B cell (primary cell): ENCODE measurements around the gene PTPN23. TPM values are rescaled to one million over a fixed set of nuclear protein-coding genes. Genes with fewer than 3 reads are reported as not detected.

Experiments
- ATAC-seq: fragments of 200-7000 bp; cut with Tn5 transposase; one replicate; pipeline ENCODE4 v1.10.0; 2021; ENCODE audit warnings: low read depth, mild to moderate bottlenecking, moderate number of reproducible peaks, moderate library complexity
- CTCF ChIA-PET: fragments of 350-600 bp; sonication (Branson Sonifier 250); formaldehyde crosslinking; loops from one replicate; lab custom pipeline; 2021; ENCODE audit warnings: antibody characterized with exemption, inconsistent platforms; lab: Charles Lee
- POLR2A ChIA-PET: fragments of 350-600 bp; sonication (Branson Sonifier 250); formaldehyde crosslinking; loops from one replicate; lab custom pipeline; 2021; ENCODE audit warnings: antibody characterized with exemption; lab: Charles Lee
- DNase-seq: peaks from one replicate; pipeline ENCODE4 v3.0.0; 2013
- H2AFZ ChIP-seq: 2 replicates; pipeline ENCODE4 v1.6.1; 2012; ENCODE audit warnings: mild to moderate bottlenecking, low read depth, low read length; ENCODE audit not compliant: insufficient read depth, poor library complexity, severe bottlenecking
- H3K27ac ChIP-seq, 2 donors: 1 replicate in 1 of 2; 2 replicates in 1 of 2; pipeline ENCODE4 v1.5.1; 2012 to 2013; ENCODE audit warnings: low read length in 2 of 2, mild to moderate bottlenecking in 2 of 2, moderate library complexity in 1 of 2
- H3K27me3 ChIP-seq, 4 experiments: fragments of 200-600 bp in 1 of 4; sonication (generic) in 1 of 4; replicated peaks in 1 of 4; 1 replicate in 2 of 4; 2 replicates in 2 of 4; pipeline versions ENCODE4 v1.6.1 to v1.7.0; 2013 to 2016; ENCODE audit warnings: low read length in 3 of 4, mild to moderate bottlenecking in 2 of 4, mixed read lengths in 1 of 4, moderate library complexity in 1 of 4; ENCODE audit not compliant: insufficient read depth in 4 of 4, control insufficient read depth in 3 of 4; ENCODE audit errors: control extremely low read depth in 1 of 4
- H3K36me3 ChIP-seq, 2 experiments: replicated peaks in 1 of 2; 1 replicate in 1 of 2; 2 replicates in 1 of 2; pipeline versions ENCODE4 v1.6.1 to v1.7.1; 2013; ENCODE audit warnings: low read length in 1 of 2; ENCODE audit not compliant: insufficient read depth in 2 of 2, control insufficient read depth in 1 of 2; ENCODE audit errors: control extremely low read depth in 1 of 2, extremely low read depth in 1 of 2
- H3K4me1 ChIP-seq, 2 donors: fragments of 200-600 bp in 1 of 2; sonication (generic) in 1 of 2; 1 replicate in 1 of 2; 2 replicates in 1 of 2; pipeline versions ENCODE4 v1.5.1 to v1.6.1; 2013 to 2017; ENCODE audit warnings: low read length in 2 of 2; ENCODE audit not compliant: control insufficient read depth in 2 of 2, insufficient read depth in 2 of 2
- H3K4me2 ChIP-seq: replicated peaks from 2 replicates; pipeline ENCODE3; 2012; ENCODE audit warnings: mild to moderate bottlenecking, low read depth, low read length; ENCODE audit not compliant: poor library complexity, severe bottlenecking
- H3K4me3 ChIP-seq, 5 experiments: fragments of 200-600 bp in 1 of 5; sonication (generic) in 1 of 5; 1 replicate in 3 of 5; 2 replicates in 2 of 5; pipeline versions ENCODE4 v1.5.1 to v1.7.0; 2011 to 2016; ENCODE audit warnings: low read length in 4 of 5, mild to moderate bottlenecking in 4 of 5, low read depth in 2 of 5, control low read depth in 1 of 5, moderate library complexity in 1 of 5; ENCODE audit not compliant: insufficient read depth in 1 of 5; ENCODE audit errors: control extremely low read depth in 1 of 5, extremely low read depth in 1 of 5
- H3K79me2 ChIP-seq: fragments of 200-600 bp; sonication (generic); one replicate; pipeline ENCODE4 v1.6.0; 2016; ENCODE audit warnings: low read length; ENCODE audit not compliant: control insufficient read depth, insufficient read depth
- H3K9ac ChIP-seq: fragments of 200-600 bp; sonication (generic); 2 replicates; pipeline ENCODE4 v1.6.1; 2017; ENCODE audit warnings: mild to moderate bottlenecking, low read length, moderate library complexity
- H3K9me3 ChIP-seq, 3 donors: one replicate each; pipeline versions ENCODE4 v1.6.1 to v1.7.1; 2013; ENCODE audit warnings: low read length in 2 of 3; ENCODE audit not compliant: control insufficient read depth in 2 of 3, insufficient read depth in 1 of 3; ENCODE audit errors: control extremely low read depth in 1 of 3
- H4K20me1 ChIP-seq: 2 replicates; pipeline ENCODE4 v1.6.0; 2012; ENCODE audit warnings: mild to moderate bottlenecking, low read length; ENCODE audit not compliant: insufficient read depth, control insufficient read depth, poor library complexity, severe bottlenecking
- H3K27ac Mint-ChIP-seq: one replicate; pipeline ENCODE4 v1.8.0; 2021; ENCODE audit warnings: mixed read lengths
- H3K27me3 Mint-ChIP-seq: one replicate; pipeline ENCODE4 v1.8.0; 2021; ENCODE audit warnings: mixed read lengths
- H3K4me1 Mint-ChIP-seq: one replicate; pipeline ENCODE4 v1.8.0; 2021; ENCODE audit warnings: mixed read lengths
- H3K4me3 Mint-ChIP-seq: one replicate; pipeline ENCODE4 v1.8.0; 2021; ENCODE audit warnings: mixed read lengths
- H3K9me3 Mint-ChIP-seq: one replicate; pipeline ENCODE4 v1.8.0; 2022; ENCODE audit warnings: mixed read lengths; ENCODE audit not compliant: insufficient read depth
- EZH2 ChIP-seq: IDR thresholded peaks from 2 replicates; pipeline ENCODE4 v1.6.1; 2012; ENCODE audit warnings: borderline replicate concordance, low read depth, mild to moderate bottlenecking, moderate library complexity, low read length; ENCODE audit not compliant: insufficient read depth, poor library complexity, severe bottlenecking
- WGBS: methylation state at CpG from one replicate; pipeline ENCODE4 v1.1.5; 2013; ENCODE audit warnings: missing lambda C conversion rate; ENCODE audit not compliant: insufficient coverage; 5-methylcytosine and 5-hydroxymethylcytosine counted together
- intact Hi-C: fragments of 100-400 bp; cut with micrococcal nuclease; formaldehyde crosslinking; loops from one replicate; pipeline ENCODE4 v1.10.0; 2022
- polyA plus RNA-seq: library from polyadenylated mRNA; depleted of rRNA; stranded (reverse); fragments of >200 nt; gene quantifications from 2 replicates; pipeline ENCODE4 v1.2.3, GENCODE V29; 2012
- total RNA-seq, 2 donors: library from RNA; stranded (reverse); fragments of 120-200 nt in 1 of 2; gene quantifications; 1 replicate in 1 of 2; 2 replicates in 1 of 2; pipeline versions ENCODE4 v1.2.3 to v1.2.4, GENCODE V29; 2013 to 2022
- TF ChIP-seq, protein P1 (sequence below): fragments of 200-600 bp; IDR thresholded peaks from one replicate; pipeline ENCODE4 v1.8.0; 2022; ENCODE audit warnings: antibody characterized with exemption, mild to moderate bottlenecking

The PTPN23 gene
- total and polyA plus RNA-seq, 2 donors (not counting 1 experiment from before 2014, with no cell fraction given), result 21.3 to 68.8 TPM

- DNase-seq (no peak), ATAC-seq (no peak)
- CTCF ChIA-PET, result interaction anchor here (0.6 to 1.0 kb wide), 2 partner anchors 15 to 1101 kb away, joined by 3 to 4 read pairs; no protein-coding TSS in a partner anchor
- peaks cover 38% of the 10 kb centered on the region for H4K20me1 ChIP-seq
- no peak overlapping the region for H3K4me3 ChIP-seq
- H2AFZ ChIP-seq, result no peak overlapping the region
- no peak overlapping the region for H3K4me2 ChIP-seq
- WGBS, result 94% methylated on average over 27 of the region's 31 CpGs
- H3K4me1 ChIP-seq, result no peaks in the 10 kb centered on the region
- H3K36me3 ChIP-seq, result peaks cover 0 to 51% of the 10 kb centered on the region in 2 experiments
- TF ChIP-seq EZH2, result no peak
- TF ChIP-seq, protein P1, sequence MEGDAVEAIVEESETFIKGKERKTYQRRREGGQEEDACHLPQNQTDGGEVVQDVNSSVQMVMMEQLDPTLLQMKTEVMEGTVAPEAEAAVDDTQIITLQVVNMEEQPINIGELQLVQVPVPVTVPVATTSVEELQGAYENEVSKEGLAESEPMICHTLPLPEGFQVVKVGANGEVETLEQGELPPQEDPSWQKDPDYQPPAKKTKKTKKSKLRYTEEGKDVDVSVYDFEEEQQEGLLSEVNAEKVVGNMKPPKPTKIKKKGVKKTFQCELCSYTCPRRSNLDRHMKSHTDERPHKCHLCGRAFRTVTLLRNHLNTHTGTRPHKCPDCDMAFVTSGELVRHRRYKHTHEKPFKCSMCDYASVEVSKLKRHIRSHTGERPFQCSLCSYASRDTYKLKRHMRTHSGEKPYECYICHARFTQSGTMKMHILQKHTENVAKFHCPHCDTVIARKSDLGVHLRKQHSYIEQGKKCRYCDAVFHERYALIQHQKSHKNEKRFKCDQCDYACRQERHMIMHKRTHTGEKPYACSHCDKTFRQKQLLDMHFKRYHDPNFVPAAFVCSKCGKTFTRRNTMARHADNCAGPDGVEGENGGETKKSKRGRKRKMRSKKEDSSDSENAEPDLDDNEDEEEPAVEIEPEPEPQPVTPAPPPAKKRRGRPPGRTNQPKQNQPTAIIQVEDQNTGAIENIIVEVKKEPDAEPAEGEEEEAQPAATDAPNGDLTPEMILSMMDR, result no peak
- H3K4me3 Mint-ChIP-seq, result no peak overlapping the region
- no peak overlapping the region for H3K27ac Mint-ChIP-seq
- H3K9me3 Mint-ChIP-seq, result no peaks in the 10 kb centered on the region
- POLR2A ChIA-PET, result interaction anchor here (0.6 kb wide), 1 partner anchor 366 kb away, joined by 3 read pairs; no protein-coding TSS in a partner anchor
- H3K27ac ChIP-seq, result no peak overlapping the region
- no peaks in the 10 kb centered on the region for H3K27me3 Mint-ChIP-seq
- H3K4me1 Mint-ChIP-seq, result peaks cover 2% of the 10 kb centered on the region
- no peaks in the 10 kb centered on the region for H3K9me3 ChIP-seq
- peaks cover 26% of the 10 kb centered on the region for H3K79me2 ChIP-seq
- no peak overlapping the region for H3K9ac ChIP-seq
- intact Hi-C loops, result no loop called here
- H3K27me3 ChIP-seq, result no peaks in the 10 kb centered on the region
These were observed 25.3 kb downstream of the PTPN23 start for GRCh38 chr3:47405820-47406761.

- Mint-ChIP-seq H3K9me3 (no peaks in the 10 kb centered on the region), H3K4me3 (no peak overlapping the region), H3K27me3 (no peaks in the 10 kb centered on the region), H3K4me1 (peaks cover 2% of the 10 kb centered on the region), H3K27ac (no peak overlapping the region)
- no peak for TF ChIP-seq EZH2
- TF ChIP-seq, protein P1, result no peak
- 90% methylated on average over 7 of the region's 9 CpGs for WGBS
- H2AFZ ChIP-seq, result no peak overlapping the region
- intact Hi-C loops, result no loop called here
- CTCF ChIA-PET, result no interaction called here
- no peak overlapping the region for H3K4me3 ChIP-seq
- H3K27ac ChIP-seq, result no peak overlapping the region
- DNase-seq, result no peak
- H3K4me1 ChIP-seq, result no peaks in the 10 kb centered on the region
- no peaks in the 10 kb centered on the region for H3K27me3 ChIP-seq
- no peak for ATAC-seq
- peaks cover 22% of the 10 kb centered on the region for H3K79me2 ChIP-seq
- H3K36me3 ChIP-seq, result peaks cover 0 to 58% of the 10 kb centered on the region in 2 experiments
- no peaks in the 10 kb centered on the region for H3K9me3 ChIP-seq
- H3K9ac ChIP-seq, result no peak overlapping the region
- H3K4me2 ChIP-seq, result no peak overlapping the region
- peaks cover 31% of the 10 kb centered on the region for H4K20me1 ChIP-seq
- POLR2A ChIA-PET, result no interaction called here
These were observed 25.9 kb downstream of the PTPN23 start for GRCh38 chr3:47406762-47407149.
